Astrocyte of the hippocampus (primary cell): ENCODE results near the gene TEX35.
"Not testable (repeated sequence)": the region's sequence is repeated elsewhere in the genome, so short reads cannot be mapped to it uniquely, and the experiment has no call there.

ENCODE experiments used
- DNase-seq: peaks from one replicate; pipeline ENCODE4 v3.0.0; 2011; ENCODE audit warnings: low read depth, low spot score

Gene TEX35

DNA sequence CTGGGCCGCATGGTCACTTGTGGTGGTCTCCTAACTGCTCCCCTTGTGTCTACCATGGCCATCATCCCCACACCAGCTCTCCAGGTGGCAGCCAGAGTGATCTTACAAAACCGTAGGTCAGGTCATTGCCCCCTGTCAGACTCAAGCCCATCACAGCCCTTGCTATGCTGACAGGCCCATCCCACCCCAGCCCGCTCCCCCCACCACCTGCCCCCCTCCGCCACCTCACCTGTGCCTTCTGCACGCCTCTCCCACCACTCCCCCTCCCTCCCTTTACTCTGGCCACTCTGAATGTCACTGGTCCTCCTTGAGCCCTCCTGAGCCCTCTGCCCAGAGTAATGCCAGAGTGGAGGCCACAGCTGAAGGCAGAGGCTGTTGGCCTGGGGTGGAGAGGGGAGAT is 28.5 kb downstream of the TEX35 start:
- DNase-seq: no peak

DNA sequence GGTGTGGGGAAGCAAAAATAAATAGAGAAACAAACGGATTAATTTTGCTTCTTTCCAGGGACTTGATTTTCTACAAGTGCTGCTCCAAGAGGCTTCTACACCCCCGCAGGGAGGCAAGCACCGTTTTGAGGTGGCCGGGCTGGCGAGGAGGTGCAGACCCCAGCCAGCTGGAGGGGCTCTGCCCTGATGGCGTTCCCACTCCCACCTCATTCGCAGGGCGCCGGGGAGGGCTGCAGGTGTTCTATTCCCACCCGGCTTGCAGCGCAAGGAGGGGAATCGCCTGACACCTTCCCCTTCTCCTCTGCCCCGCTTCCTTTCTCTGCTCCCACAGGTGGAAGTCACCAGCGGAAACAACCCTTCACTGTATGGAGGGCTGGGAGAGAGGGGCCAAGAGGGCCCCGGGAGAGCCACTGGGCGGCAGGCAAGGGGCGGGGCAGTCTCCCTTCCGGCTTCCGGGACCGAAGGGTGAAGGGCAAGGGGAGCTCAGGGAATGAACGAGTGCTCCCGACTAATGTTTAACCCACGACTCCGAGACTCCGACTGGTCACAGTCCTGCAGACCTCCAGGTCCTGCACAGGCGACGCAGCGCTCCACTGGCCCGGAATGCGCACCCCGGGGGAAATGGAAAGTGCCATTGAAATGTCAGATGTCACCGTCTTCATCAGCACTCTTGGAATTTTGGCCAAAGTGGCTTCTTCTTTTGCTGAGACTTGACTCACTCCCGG is 29.1 kb downstream of the TEX35 start:
- DNase-seq: peak; percentile 44

DNA sequence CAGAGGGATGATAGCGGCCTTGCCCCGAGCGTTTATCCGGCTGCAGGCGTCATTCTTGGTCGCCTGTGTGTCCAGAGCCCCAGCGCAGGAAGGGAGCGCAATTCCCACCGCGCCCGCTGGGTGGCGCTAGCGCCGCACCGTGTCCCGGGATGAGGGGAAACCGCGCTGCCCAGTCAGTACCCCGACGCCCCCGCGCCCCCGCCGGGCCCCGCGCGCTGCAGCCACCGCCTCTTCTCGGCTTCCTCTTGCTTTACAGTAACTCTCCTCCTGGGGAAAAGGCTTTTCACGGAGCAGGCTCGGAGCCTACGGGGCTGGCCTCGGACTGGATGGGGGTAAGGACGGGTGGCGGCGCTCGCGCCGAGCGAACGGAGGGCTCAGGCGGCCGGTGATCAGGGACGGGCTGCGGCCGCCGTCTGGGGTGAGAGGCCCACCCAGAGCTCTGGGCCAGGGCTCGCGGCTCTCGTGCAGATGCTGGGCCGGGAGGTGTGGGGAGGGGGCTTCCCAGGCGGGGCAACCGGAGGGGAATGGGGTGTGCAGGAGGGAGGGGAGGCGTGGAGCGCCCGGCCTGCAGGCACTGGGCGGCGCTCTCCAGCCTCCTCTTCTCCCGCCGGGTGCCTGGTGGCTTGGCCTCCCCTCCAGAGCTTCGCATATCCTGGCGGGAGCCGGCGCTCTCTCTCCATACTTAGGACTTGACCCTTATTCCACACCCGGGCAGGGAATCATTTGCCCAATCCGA is 29.8 kb downstream of the TEX35 start:
- peak; percentile 95 for DNase-seq

- no peak for DNase-seq
Measured at GRCh38 chr1:178543290-178543607, 30.3 kb downstream of the TEX35 start.

DNA sequence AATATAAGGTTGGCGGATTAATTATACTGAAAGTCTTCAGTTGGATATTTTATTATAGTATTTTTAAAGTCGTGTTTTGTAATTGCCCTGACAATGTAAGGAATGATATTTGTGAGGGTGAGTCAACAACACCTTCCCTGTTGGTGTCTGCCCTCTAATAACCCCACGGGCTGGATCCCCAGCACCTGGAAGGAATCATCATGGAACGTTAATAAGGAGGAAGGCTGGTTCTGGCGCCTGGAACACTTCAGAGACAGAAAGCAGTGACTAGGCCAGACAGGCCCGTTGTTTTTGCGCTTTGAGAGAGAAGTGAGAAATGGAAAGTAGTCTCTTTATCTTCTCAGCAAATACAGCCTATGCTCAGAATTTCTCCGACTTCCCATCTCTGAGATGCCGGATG is 31.6 kb downstream of the TEX35 start:
- no peak for DNase-seq

DNA sequence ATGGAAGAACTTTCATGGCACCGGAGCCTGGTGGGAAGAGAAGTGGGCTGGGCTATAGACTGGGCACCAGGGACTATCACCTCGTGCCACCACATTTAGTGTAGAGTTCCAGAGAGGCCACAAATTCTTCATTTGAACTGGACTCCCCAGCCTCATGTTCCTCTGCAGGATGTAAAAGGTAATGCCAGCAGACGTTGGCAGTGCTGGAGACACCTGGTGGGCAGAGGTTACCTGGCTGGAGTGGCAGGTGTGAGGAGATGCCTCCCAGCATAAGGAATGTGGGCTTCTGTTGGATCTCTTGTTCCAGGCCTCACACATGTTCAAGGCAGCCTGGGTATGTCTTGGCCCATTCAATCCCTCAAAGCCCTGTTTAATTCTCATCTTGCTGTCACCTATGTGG is 35.2 kb downstream of the TEX35 start:
- no peak for DNase-seq

DNA sequence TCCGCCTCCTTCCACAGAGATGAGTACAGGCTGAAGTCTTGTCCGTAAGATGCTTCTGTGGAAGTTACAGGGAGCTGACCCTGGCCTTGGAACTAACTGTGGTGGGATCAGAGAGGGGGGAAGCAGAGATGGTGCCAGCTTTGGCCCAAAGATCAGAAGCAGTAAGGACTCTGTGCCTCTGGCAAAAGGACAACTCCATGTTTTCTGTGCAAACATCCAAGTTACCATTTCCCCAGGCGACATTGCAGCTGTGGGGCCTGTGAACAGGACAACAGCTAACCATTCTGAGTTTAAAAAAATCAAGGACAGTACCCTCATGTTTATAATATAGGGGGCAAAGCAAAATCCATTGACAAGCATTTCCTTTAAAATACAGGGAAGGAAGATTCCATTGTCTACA is 38.4 kb downstream of the TEX35 start:
- no peak for DNase-seq

GRCh38 chr1:178551940-178552339 is 39.0 kb downstream of the TEX35 start:
- DNase-seq: no peak

- no peak for DNase-seq
Measured at GRCh38 chr1:178552856-178553255, 39.9 kb downstream of the TEX35 start.

- DNase-seq: not testable (repeated sequence)
Measured at GRCh38 chr1:178554351-178554750, 41.4 kb downstream of the TEX35 start.

DNA sequence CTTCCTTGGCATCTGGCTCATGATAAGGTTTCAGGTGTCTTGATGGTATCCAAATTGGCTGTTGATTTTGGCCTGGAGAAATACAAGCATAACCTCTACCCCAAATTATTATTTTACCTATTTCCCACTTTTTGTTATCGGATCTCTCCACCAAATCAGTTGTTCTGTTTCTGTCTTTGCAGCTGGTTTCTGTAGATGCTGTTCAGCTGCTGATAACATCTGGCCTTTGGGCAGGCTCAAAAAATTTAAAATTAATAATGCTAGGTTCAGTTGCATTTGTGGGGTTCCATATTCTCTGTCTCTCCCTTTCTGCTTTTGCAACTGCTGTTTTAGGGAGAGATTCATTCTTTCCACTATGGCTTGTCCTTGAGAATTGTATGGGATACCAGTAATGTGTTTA is 42.7 kb downstream of the TEX35 start:
- not testable (repeated sequence) for DNase-seq

- not testable (repeated sequence) for DNase-seq
Measured at GRCh38 chr1:178558816-178559215, 45.9 kb downstream of the TEX35 start.

DNA sequence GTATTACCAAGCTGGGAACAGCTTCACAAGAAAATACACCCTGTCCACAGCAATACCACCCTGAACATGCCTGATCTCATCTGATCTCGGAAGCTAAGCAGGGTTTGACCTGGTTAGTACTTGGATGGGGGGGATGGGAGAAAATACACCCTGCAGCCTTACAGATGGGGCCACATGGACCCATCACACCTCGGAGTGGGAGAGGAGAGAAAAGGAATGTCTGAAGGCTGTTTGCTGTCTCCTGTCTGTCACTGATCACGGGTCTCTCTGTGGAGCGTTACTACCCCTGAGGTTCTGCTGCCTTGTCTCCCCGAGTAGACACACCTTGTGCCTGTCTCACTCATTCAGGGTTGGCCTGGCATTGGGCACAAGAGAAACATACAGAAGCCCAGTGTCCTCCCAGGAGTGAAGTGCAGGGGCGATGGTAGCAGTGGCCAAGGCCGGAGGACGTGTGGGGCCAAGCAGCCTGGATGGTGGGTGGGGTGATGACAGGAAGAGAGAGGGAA is 48.0 kb downstream of the TEX35 start:
- no peak for DNase-seq

DNA sequence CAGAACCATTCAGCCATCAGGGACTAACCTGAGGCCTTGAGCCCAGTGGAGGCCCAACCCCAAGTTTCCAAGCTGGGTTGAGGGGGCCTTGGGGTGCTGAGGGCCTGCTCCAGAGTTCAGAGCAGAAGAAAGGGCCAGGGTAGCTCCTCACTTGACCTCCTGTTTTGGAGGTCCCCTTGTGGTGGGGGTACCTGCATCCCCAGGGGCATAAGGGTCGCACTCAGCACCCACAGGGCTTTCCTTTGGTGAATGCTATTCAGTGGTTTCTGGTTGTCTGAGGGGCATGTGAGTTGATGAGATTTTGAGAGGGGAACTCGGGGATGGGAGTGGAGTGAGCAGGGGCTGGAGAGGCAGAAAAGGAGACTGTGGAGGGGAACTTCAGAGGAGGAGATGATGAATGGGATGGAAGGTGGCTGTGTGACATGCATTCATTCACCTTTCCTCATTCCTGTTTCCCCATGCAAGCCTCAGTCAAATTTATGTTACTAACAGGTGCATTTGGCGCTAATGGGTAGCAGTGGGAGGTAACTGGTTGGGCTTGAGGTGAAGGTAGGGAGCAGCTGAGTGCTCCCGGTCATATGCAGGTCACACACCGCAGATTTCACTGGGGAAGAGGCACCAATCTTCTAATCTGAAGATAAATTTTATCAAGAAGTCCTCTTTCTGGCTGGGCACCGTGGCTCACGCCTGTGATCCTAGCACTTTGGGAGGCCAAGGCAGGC is 50.4 kb downstream of the TEX35 start:
- no peak for DNase-seq

- peak; percentile 66 for DNase-seq
Measured at GRCh38 chr1:178564086-178564782, 51.3 kb downstream of the TEX35 start.

- DNase-seq: no peak
Measured at GRCh38 chr1:178564783-178565180, 51.9 kb downstream of the TEX35 start.

DNA sequence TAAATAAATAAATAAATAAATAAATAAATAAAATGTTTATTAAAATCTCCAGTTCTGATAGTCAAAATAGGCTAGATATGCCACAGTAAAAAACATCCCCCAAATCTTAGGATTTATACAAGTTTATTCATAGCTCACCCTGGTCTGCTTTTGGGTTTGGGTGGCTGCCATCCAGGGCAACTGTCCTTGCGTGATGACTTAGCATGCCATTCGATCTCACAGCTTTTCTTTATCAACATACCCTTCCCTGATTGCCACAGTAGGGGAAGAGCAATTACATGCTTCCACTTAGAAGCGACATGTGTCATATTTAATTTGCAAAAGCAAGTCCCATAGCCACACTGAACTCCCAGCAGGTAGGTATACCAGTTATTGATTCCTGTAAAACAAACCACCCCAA is 52.7 kb downstream of the TEX35 start:
- no peak for DNase-seq

- DNase-seq: no peak
Measured at GRCh38 chr1:178566187-178566586, 53.3 kb downstream of the TEX35 start.

DNA sequence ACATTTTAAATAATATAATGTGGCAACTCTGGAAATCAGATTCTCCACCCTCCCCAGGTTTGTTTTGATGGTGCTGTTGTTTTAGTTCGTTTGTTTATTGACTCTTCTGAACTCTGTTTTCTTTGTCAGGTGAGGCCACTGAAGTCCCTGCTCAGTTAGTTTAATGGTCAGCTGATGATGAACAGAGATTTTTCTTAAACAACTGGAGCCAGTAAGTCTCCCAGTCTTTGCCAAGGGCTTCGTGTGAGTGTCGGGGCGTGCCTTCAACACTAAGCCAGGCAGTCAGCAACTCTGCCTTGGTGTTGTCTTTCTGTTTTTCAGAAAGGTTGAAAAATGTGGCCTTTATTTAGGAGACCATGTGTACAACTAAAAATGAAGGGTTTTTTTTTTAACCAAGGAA is 58.9 kb downstream of the TEX35 start:
- no peak for DNase-seq
